ENCODE results near the gene TXNIP.
A peak's percentile ranks its signal among the peaks of the same experiment; 100 is the strongest.

Gene TXNIP

GRCh38 chr1:145961425-145962156, 34.8 kb downstream of the TXNIP start:
- DNase-seq: peak; percentile 25 to 31

- no peak for DNase-seq
Measured at GRCh38 chr1:145961109-145961424, 35.3 kb downstream of the TXNIP start.

- DNase-seq: peak; percentile 13 to 75
Measured at GRCh38 chr1:145960468-145961108, 35.8 kb downstream of the TXNIP start.

GRCh38 chr1:145959957-145960467, 36.4 kb downstream of the TXNIP start:
- DNase-seq: peak; percentile 17 to 32

- no peak for DNase-seq
Measured at GRCh38 chr1:145959333-145959732, 37.0 kb downstream of the TXNIP start.

GRCh38 chr1:145958734-145959133, 37.6 kb downstream of the TXNIP start:
- no peak for DNase-seq

- DNase-seq: peak; percentile 92 to 98
Measured at GRCh38 chr1:145957443-145958319, 38.7 kb downstream of the TXNIP start, which contains the start of gene LIX1L. TSS of gene LIX1L (minus strand) at chr1:145958017. CDS start at chr1:145957927, 90 bp downstream.

GRCh38 chr1:145956781-145957442, 39.5 kb downstream of the TXNIP start:
- no peak for DNase-seq

- no peak for DNase-seq
Measured at GRCh38 chr1:145956361-145956760, 40.0 kb downstream of the TXNIP start.

GRCh38 chr1:145955436-145955835, 40.9 kb downstream of the TXNIP start:
- no peak for DNase-seq

GRCh38 chr1:145953861-145954260, 42.5 kb downstream of the TXNIP start:
- DNase-seq: no peak

GRCh38 chr1:145952903-145953302, 43.5 kb downstream of the TXNIP start:
- no peak for DNase-seq

- no peak for DNase-seq
Measured at GRCh38 chr1:145951526-145951925, 44.9 kb downstream of the TXNIP start.

- no peak for DNase-seq
Measured at GRCh38 chr1:145949219-145949618, 47.2 kb downstream of the TXNIP start.

GRCh38 chr1:145947551-145947950, 48.8 kb downstream of the TXNIP start:
- no peak for DNase-seq

- no peak for DNase-seq
Measured at GRCh38 chr1:145946477-145946986, 49.8 kb downstream of the TXNIP start.

- DNase-seq: no peak
Measured at GRCh38 chr1:145944532-145944931, 51.8 kb downstream of the TXNIP start.

GRCh38 chr1:145942871-145943270, 53.5 kb downstream of the TXNIP start:
- DNase-seq: no peak
